Body of pancreas (tissue), 4 donors: ENCODE results near the gene MLPH.

Experiments
- CTCF ChIP-seq, 7 experiments: fragments of 450-650 bp in 4 of 7; fragments of 200-600 bp in 3 of 7; sonication (generic) in 3 of 7; IDR thresholded peaks; one replicate each; pipeline ENCODE4 v1.5.1; 2016 to 2019; ENCODE audit warnings: antibody characterized with exemption in 7 of 7
- POLR2A ChIP-seq, 3 donors: fragments of 450-650 bp; IDR thresholded peaks; one replicate each; pipeline ENCODE4 v1.6.1; 2016; ENCODE audit warnings: antibody characterized with exemption in 3 of 3, mild to moderate bottlenecking in 2 of 3

GRCh38 chr2:237597196-237598145, 110.4 kb downstream of the MLPH start:
- TF ChIP-seq CTCF (IDR thresholded peaks at IDR 0.05) (no peak), POLR2A (IDR thresholded peaks at IDR 0.05) (no peak)
